Measurements from ENCODE around the gene VPS35. TPM values are rescaled to one million over a fixed set of nuclear protein-coding genes. Genes with fewer than 3 reads are reported as not detected.

The VPS35 gene
- total RNA-seq, 1 experiment from 2014 or later, result 70.4 TPM

DNA sequence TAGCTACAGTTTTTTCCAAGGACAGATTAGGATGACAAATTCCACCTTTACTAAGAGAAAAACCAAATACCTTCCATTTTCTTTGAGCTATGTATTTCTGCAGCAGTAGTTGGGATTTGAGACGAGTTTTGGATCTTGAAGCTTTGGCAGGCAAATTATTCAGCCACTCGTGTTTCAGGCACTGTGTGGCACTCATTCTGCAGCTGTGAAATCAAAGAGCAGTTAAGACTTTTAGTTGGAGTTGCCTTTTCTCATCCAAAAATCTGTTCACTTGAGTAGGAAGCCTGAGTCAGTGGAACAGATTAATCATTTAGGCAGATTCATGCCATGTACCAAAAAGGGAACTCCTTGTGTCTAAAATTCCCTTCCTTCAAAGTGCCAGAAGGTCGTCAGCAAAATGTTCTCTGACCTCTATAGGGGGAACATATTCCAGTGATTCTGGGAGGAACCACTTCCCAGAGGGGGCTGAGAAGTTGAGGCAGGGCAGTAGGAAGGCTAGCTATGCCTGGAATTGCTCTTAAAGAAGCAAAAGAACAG lies 20.6 kb upstream of the VPS35 start:
- H4K20me1 ChIP-seq (ENCODE audit: control insufficient read depth, insufficient read depth, insufficient read length), result no peaks in the 10 kb centered on the region
- H2BK20ac ChIP-seq (ENCODE audit: low read depth, low read length, poor library complexity, severe bottlenecking), result no peak overlapping the region
- no peaks in the 10 kb centered on the region for H3K27me3 ChIP-seq (ENCODE audit: insufficient read depth, low read length)
- no peaks in the 10 kb centered on the region for H3K23me2 ChIP-seq (ENCODE audit: insufficient read length, low read depth, low read length, poor library complexity, severe bottlenecking)
- no peak overlapping the region; a peak in 1 of 7 replicates for H3K27ac Mint-ChIP-seq
- H2AFZ ChIP-seq (ENCODE audit: low read length), result no peak overlapping the region
- no peaks in the 10 kb centered on the region for H3K4me1 ChIP-seq (ENCODE audit: insufficient read depth, low read length)
- no peak overlapping the region for H3K14ac ChIP-seq (ENCODE audit: insufficient read depth, low read length)
- H3K27ac ChIP-seq (ENCODE audit: insufficient read length, low read depth, low read length), result no peak overlapping the region
- no peak overlapping the region for H2AK5ac ChIP-seq (ENCODE audit: insufficient read length, low read length)
- H3K79me1 ChIP-seq (ENCODE audit: insufficient read depth, low read depth, low read length, poor library complexity, severe bottlenecking), result no peaks in the 10 kb centered on the region
- no peaks in the 10 kb centered on the region for H3K27me3 Mint-ChIP-seq (ENCODE audit: low read depth)
- H4K5ac ChIP-seq (ENCODE audit: insufficient read length, low read depth, low read length), result no peak overlapping the region
- no peaks in the 10 kb centered on the region for H3K9me3 Mint-ChIP-seq
- TF ChIP-seq, protein P1, sequence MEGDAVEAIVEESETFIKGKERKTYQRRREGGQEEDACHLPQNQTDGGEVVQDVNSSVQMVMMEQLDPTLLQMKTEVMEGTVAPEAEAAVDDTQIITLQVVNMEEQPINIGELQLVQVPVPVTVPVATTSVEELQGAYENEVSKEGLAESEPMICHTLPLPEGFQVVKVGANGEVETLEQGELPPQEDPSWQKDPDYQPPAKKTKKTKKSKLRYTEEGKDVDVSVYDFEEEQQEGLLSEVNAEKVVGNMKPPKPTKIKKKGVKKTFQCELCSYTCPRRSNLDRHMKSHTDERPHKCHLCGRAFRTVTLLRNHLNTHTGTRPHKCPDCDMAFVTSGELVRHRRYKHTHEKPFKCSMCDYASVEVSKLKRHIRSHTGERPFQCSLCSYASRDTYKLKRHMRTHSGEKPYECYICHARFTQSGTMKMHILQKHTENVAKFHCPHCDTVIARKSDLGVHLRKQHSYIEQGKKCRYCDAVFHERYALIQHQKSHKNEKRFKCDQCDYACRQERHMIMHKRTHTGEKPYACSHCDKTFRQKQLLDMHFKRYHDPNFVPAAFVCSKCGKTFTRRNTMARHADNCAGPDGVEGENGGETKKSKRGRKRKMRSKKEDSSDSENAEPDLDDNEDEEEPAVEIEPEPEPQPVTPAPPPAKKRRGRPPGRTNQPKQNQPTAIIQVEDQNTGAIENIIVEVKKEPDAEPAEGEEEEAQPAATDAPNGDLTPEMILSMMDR (conservative IDR thresholded peaks at IDR 0.05), result no peak
- no peaks in the 10 kb centered on the region; a peak in 1 of 7 replicates for H3K36me3 Mint-ChIP-seq (ENCODE audit: insufficient read depth in 1 of 3, low read depth in 3 of 3)
- H2BK12ac ChIP-seq (ENCODE audit: insufficient read length, low read depth, low read length), result no peak overlapping the region
- no peak overlapping the region for H3K56ac ChIP-seq (ENCODE audit: insufficient read length, low read depth, low read length)
- no peaks in the 10 kb centered on the region for H3K79me2 ChIP-seq (ENCODE audit: insufficient read depth, low read length)
- WGBS (ENCODE audit: extremely low coverage, insufficient read length, low lambda C conversion rate), result no CpG with 5 or more reads among the region's 3 CpGs
- H3K4me2 ChIP-seq (ENCODE audit: insufficient read depth, insufficient read length, low read length), result no peak overlapping the region
- H3K4me1 Mint-ChIP-seq, result no peaks in the 10 kb centered on the region
- H3K4ac ChIP-seq (ENCODE audit: low read depth, low read length), result no peak overlapping the region
- no peak overlapping the region for H2BK5ac ChIP-seq (ENCODE audit: insufficient read length, low read length)
- no peak overlapping the region for H3K9ac ChIP-seq (ENCODE audit: extremely low read depth, insufficient read length, low read length)
- no peak overlapping the region for H3K18ac ChIP-seq (ENCODE audit: insufficient read length, low read depth, low read length)
- no peaks in the 10 kb centered on the region for H3K9me3 ChIP-seq (ENCODE audit: control insufficient read depth, low read depth, low read length)
- no peak overlapping the region for H3K23ac ChIP-seq (ENCODE audit: insufficient read length, low read depth, low read length)
- H4K8ac ChIP-seq (replicated peaks; ENCODE audit: insufficient read length, low read depth, low read length), result no peak overlapping the region
- no peak overlapping the region for H4K91ac ChIP-seq (ENCODE audit: insufficient read length, low read depth, low read length)
- H2BK15ac ChIP-seq (ENCODE audit: low read depth, low read length), result no peak overlapping the region
- no peak for DNase-seq
- H2BK120ac ChIP-seq (ENCODE audit: low read depth, low read length, poor library complexity, severe bottlenecking), result no peak overlapping the region
- H3K4me3 Mint-ChIP-seq, result no peak overlapping the region
- H3T11ph ChIP-seq (ENCODE audit: low read length), result no peak overlapping the region
